HG03025 (cell line): ENCODE results near the gene GTF3C5.
"Not testable (repeated sequence)": the region's sequence is repeated elsewhere in the genome, so short reads cannot be mapped to it uniquely, and the experiment has no call there.

Experiments
- ATAC-seq: cut with Tn5 transposase; IDR thresholded peaks from one replicate; pipeline ENCODE4 v1.9.1; 2021; ENCODE audit warnings: mild to moderate bottlenecking, moderate library complexity; ENCODE audit not compliant: unreplicated experiment, low FRiP score

Gene GTF3C5

GRCh38 chr9:133030317-133031129 is at the start of gene GTF3C5:
Gene GTF3C5, plus strand, starts transcription at chr9:133030997. Its CDS starts 15 bp downstream, at chr9:133031012.
- ATAC-seq, result peak; percentile 92

DNA sequence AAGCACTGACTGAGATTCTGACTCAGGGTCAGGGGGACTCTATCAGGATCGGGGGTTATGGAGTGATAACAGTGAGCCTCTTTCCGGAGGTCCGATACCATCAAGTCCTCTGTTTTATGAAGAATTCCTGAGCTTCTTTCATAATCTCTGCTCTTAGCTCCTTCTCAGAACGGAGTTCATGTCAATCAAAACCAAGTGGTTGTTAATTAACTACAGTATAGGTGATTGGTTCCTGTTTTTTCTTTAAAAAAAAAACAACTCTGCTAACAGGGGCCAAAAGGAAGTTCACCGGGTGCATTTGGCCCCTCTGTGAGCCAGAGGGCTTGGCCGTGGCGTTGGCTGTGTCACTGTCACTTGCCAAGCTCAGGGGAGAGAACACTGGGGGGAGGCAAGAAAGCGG is 48.3 kb upstream of the GTF3C5 start:
- ATAC-seq, result no peak

GRCh38 chr9:132983491-132984201 is 47.2 kb upstream of the GTF3C5 start:
- ATAC-seq, result no peak

DNA sequence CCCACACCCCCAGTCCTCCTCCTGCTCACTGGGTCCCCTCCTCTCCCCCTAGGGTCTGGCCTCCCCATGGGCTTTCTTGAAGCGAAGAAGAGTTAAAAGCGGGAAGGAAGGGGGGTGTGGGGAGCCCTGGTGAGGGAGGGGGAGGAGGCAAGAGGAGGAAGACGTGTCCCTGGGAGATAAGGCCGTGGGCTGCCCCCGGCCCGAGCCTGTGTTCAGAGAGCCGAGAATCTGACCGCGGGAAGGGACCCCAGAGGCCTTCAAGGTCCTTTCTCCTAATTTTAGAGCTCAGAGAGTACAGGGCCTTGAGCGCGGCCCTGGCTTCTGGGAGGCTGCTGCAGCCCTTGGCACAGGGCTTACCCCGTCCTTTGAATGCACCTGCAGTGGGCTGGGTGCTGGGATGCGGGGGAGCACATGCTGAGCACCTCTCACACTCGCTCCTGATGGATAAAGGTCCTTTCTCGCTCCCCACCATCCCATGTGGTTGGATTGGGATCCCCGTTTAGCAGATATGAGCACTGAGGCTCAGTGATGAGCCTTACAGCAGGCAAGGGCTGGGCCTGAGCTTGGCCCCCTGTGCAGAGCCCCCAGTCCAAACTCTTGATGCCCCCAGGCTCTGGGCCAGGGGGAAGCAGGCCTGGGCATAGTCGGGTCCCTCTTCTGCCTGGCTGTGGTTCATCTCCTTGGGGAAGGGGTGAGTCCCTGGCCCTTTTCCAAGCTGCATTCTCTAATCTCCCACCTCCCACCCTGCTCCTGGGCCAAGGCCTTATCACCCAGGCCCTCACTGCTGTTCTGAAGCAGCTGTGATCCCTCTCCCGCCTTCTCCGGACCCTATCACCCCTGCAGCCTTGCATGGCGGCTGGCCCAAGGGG is 46.4 kb upstream of the GTF3C5 start:
- ATAC-seq, result no peak

DNA sequence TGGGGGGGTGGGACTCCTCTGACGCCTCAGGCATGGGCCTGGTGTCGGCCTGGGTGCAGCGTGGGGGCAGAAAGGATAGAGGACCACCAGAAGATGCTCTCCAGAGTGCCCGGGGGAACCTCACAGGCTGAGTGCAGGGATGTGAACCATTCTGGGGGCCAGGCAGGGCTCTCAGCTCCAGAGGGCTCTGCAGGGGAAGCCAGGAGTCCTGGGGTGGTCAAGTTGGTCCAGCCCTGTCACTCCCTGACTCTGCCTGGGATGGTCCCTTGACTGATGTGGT is 45.8 kb upstream of the GTF3C5 start:
- ATAC-seq, result no peak

- ATAC-seq, result no peak
Observed at GRCh38 chr9:132985489-132985888, 45.3 kb upstream of the GTF3C5 start.

- ATAC-seq, result no peak
Observed at GRCh38 chr9:132986114-132986513, 44.7 kb upstream of the GTF3C5 start.

- ATAC-seq, result no peak
Observed at GRCh38 chr9:132986640-132987620, 43.9 kb upstream of the GTF3C5 start.

DNA sequence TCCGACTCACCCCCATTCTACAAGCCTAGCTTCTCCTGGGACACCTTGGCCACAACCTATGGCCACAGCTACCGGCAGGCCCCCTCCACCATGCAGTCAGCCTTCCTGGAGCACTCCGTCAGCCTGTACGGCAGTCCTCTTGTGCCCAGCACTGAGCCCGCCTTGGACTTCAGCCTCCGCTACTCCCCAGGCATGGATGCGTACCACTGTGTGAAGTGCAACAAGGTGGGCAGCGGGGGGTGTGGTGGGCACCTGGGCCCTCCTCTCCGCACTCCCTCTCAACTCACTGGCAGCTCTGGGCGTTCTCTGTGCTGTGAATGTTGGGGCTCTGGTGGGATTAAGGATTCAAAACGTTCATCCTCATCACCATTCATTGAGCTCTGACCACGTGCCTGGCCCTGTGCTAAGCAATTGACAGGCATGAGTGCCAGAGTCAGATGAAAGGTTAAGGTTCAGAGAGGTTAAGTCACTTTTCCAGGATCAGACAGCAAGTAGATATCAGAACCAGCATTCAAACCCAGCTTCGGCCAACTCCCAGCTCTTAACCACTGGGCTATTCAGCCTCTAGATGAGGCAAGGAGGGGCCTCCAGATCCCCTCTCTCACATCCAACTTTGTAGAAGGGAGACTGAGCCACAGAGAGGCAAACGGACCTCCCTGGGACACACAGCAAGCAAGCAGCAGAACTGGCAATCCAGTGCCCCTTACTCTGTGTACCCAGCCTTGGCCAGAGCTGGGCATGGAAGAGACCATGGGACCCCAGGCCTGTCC is 42.4 kb upstream of the GTF3C5 start:
- ATAC-seq, result no peak

- no peak for ATAC-seq
Observed at GRCh38 chr9:132989014-132989310, 41.8 kb upstream of the GTF3C5 start.

GRCh38 chr9:132989414-132989996 is 41.3 kb upstream of the GTF3C5 start:
- ATAC-seq, result no peak

DNA sequence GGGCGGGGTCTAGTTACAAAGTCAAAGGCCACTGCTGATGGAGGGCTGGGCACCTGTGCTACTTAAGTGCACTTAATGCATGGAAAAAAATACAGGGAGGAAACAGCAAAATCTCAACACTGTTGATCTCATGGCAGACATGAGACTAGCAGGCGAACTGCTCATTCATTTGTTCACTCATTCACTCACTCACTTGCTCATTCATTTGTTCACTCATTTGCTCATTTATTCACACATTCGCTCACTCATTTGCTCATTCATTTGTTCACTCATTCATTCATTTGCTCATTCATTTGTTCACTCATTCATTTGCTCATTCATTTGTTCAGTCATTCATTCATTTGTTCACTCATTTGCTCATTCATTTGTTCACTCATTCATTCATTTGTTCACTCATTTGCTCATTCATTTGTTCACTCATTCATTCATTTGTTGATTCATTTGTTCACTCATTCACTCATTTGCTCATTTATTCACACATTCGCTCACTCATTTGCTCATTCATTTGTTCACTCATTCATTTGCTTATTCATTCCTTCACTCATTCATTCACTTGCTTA is 40.7 kb upstream of the GTF3C5 start:
- ATAC-seq, result not testable (repeated sequence)

DNA sequence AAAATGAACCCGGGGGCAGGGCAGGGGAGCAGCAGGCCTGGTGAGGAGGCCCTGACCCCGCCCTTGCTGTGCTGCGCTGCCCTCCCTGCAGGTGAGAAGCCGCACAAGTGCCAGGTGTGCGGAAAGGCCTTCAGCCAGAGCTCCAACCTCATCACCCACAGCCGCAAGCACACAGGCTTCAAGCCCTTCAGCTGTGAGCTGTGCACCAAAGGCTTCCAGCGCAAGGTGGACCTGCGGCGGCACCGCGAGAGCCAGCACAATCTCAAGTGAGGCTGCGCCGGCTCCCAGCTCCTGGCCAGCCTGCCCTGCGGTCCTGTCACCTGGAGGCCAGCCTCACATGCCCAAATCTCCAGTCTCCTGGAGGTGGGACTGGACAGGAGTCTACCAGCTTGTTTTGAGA is 40.0 kb upstream of the GTF3C5 start:
- ATAC-seq, result no peak

GRCh38 chr9:132991351-132992300 is 39.2 kb upstream of the GTF3C5 start:
- ATAC-seq, result no peak

DNA sequence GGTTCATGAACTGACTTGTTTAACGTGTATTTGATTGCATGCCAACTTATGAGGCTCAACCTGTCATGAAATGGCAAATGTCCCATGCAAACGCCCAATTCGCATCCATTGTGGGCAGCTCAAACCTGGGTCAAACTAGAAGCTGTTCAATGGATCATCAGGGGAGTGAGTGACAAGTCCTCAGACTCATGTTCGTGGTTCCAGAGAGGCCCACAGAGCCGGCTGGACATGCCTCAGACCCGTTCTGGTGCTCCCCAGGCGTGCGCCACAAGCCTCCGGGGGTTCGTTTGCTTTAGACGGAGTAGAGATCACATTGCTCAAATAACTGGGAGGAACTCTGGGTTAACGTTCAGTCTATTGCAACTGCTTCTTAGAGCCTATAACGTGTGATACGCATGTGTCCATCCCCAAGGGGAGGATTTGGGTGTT is 37.3 kb upstream of the GTF3C5 start:
- no peak for ATAC-seq

- no peak for ATAC-seq
Observed at GRCh38 chr9:132994410-132995120, 36.2 kb upstream of the GTF3C5 start.

DNA sequence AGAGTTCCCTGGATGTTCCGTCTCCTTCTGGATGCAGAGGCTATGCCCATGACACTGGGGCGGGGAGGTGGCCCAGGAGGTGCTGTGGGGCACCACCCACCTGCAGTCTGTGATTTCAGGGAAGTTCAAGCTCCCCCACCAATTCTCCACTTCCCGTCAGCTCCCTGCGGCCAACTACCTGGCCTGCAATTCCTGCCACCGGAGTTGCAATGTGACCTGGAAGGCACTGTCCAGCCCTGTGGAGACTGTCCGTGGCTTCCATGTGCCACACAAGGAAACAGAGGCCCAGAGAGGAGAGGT is 35.7 kb upstream of the GTF3C5 start:
- no peak for ATAC-seq
